SU-DHL-6 (cell line): ENCODE data around the gene PTPRN2.

ENCODE experiments used
- H2AFZ ChIP-seq: fragments of 200-600 bp; sonication (generic); 2 replicates; pipeline ENCODE4 v1.6.1; 2014; ENCODE audit warnings: low read depth, mild to moderate bottlenecking, moderate library complexity, mixed read lengths, antibody characterized with exemption, low read length; ENCODE audit not compliant: severe bottlenecking
- H3F3A ChIP-seq: fragments of 200-600 bp; shearing (Covaris generic); 2 replicates; pipeline ENCODE4 v1.6.0; 2016; ENCODE audit warnings: antibody characterized with exemption, mild to moderate bottlenecking; ENCODE audit not compliant: insufficient read depth
- H3K27ac ChIP-seq: fragments of 200-600 bp; sonication (generic); 2 replicates; pipeline ENCODE4 v1.5.1; 2016; ENCODE audit warnings: low read depth, mild to moderate bottlenecking, low read length, moderate library complexity, mixed read lengths
- H3K27me3 ChIP-seq: fragments of 200-600 bp; sonication (generic), shearing (Covaris generic); 2 replicates; pipeline ENCODE4 v1.6.0; 2014; ENCODE audit warnings: mild to moderate bottlenecking, low read length
- H3K36me3 ChIP-seq: fragments of 200-600 bp; sonication (generic); 2 replicates; pipeline ENCODE4 v1.6.1; 2014; ENCODE audit warnings: mild to moderate bottlenecking, low read length, mixed read lengths
- H3K4me2 ChIP-seq: fragments of 300-600, 200-600 bp; shearing (Covaris generic), sonication (generic); 2 replicates; pipeline ENCODE4 v1.6.0; 2014; ENCODE audit warnings: low read length, low read depth, mild to moderate bottlenecking; ENCODE audit not compliant: poor library complexity, severe bottlenecking
- H3K4me3 ChIP-seq: fragments of 200-600 bp; sonication (generic); 2 replicates; pipeline ENCODE4 v1.5.1; 2014; ENCODE audit warnings: antibody characterized with exemption, low read length, mild to moderate bottlenecking, mixed read lengths; ENCODE audit not compliant: insufficient read depth, poor library complexity, severe bottlenecking
- H3K79me2 ChIP-seq: fragments of 200-600 bp; sonication (generic); 2 replicates; pipeline ENCODE4 v1.6.1; 2014; ENCODE audit warnings: mild to moderate bottlenecking, low read length, moderate library complexity; ENCODE audit not compliant: insufficient read depth
- H3K9ac ChIP-seq: fragments of 200-600 bp; sonication (generic); 2 replicates; pipeline ENCODE4 v1.7.0; 2014; ENCODE audit warnings: mild to moderate bottlenecking, low read length
- H3K9me2 ChIP-seq: fragments of 200-600 bp; sonication (generic); replicated peaks from 2 replicates; pipeline ENCODE4 v1.6.1; 2014; ENCODE audit warnings: low read length; ENCODE audit not compliant: insufficient read depth
- H3K9me3 ChIP-seq: fragments of 200-600 bp; sonication (generic); 2 replicates; pipeline ENCODE4 v1.6.1; 2014; ENCODE audit warnings: low read length, mixed read lengths; ENCODE audit not compliant: insufficient read depth
- H4K20me1 ChIP-seq: fragments of 200-600 bp; sonication (generic); 2 replicates; pipeline ENCODE4 v1.6.1; 2014; ENCODE audit warnings: low read depth, mild to moderate bottlenecking, antibody characterized with exemption, low read length, moderate library complexity, mixed read lengths
- EZH2phosphoT487 ChIP-seq: fragments of 200-600 bp; sonication (generic), shearing (Covaris generic); conservative IDR thresholded peaks from 2 replicates; pipeline ENCODE4 v1.6.1; 2018; ENCODE audit warnings: mild to moderate bottlenecking, antibody characterized with exemption, low read length, moderate library complexity, mixed read lengths
- TF ChIP-seq, protein P1 (sequence below): fragments of 200-600 bp; sonication (generic); IDR thresholded peaks from one replicate; pipeline ENCODE4 v1.5.1; 2017; ENCODE audit warnings: antibody characterized with exemption, mild to moderate bottlenecking, low read length, moderate library complexity; ENCODE audit not compliant: insufficient read depth, poor library complexity, severe bottlenecking

Gene PTPRN2

DNA sequence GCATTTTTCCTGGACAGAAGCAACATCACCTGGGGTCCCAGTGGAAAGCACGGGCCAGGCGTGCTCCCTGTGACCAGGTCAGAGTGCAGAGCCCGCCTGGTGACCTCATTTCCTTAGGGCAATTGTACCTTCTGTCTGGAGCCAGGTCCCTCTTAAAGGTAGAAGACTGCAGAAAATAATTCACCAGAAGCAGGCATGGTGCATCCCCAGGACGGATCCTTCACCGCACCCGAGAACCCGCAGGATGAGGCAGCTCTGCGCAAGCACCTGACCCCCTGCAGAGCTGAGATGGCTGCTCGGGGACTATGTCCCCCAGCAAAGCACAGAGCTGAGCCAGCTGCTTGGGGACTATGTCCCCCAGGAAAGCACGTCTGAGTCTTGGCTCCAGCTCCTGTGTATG is 557.6 kb downstream of the PTPRN2 start:
- no peak overlapping the region for H3K4me2 ChIP-seq
- no peak for TF ChIP-seq EZH2phosphoT487
- TF ChIP-seq, protein P1, sequence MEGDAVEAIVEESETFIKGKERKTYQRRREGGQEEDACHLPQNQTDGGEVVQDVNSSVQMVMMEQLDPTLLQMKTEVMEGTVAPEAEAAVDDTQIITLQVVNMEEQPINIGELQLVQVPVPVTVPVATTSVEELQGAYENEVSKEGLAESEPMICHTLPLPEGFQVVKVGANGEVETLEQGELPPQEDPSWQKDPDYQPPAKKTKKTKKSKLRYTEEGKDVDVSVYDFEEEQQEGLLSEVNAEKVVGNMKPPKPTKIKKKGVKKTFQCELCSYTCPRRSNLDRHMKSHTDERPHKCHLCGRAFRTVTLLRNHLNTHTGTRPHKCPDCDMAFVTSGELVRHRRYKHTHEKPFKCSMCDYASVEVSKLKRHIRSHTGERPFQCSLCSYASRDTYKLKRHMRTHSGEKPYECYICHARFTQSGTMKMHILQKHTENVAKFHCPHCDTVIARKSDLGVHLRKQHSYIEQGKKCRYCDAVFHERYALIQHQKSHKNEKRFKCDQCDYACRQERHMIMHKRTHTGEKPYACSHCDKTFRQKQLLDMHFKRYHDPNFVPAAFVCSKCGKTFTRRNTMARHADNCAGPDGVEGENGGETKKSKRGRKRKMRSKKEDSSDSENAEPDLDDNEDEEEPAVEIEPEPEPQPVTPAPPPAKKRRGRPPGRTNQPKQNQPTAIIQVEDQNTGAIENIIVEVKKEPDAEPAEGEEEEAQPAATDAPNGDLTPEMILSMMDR, result no peak
- no peaks in the 10 kb centered on the region for H3K9me2 ChIP-seq

DNA sequence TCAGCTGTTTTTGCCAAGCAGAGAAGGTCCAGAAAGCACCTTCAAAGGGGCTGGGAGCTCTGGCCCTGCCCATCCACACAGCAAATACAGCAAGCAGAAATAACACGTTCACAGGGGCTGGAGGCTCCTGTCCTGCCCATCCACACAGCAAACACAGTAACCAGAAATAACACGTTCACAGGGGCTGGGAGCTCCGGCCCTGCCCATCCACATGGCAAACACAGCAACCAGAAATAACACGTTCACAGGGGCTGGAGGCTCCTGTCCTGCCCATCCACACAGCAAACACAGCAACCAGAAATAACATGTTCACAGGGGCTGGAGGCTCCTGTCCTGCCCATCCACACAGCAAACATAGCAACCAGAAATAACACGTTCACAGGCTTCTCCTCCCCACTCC is 558.1 kb downstream of the PTPRN2 start:
- H3K9me3 ChIP-seq, result no peaks in the 10 kb centered on the region
- H3K79me2 ChIP-seq, result no peaks in the 10 kb centered on the region
- H3K36me3 ChIP-seq, result no peaks in the 10 kb centered on the region
- H4K20me1 ChIP-seq, result no peaks in the 10 kb centered on the region
- H3F3A ChIP-seq, result no peaks in the 10 kb centered on the region
- H3K9me2 ChIP-seq, result no peaks in the 10 kb centered on the region
- H3K27me3 ChIP-seq, result no peaks in the 10 kb centered on the region
- no peak overlapping the region for H3K4me3 ChIP-seq
- H2AFZ ChIP-seq, result no peak overlapping the region
- H3K9ac ChIP-seq, result no peak overlapping the region
- H3K27ac ChIP-seq, result no peak overlapping the region
- no peak overlapping the region for H3K4me2 ChIP-seq
- no peak for TF ChIP-seq EZH2phosphoT487
- TF ChIP-seq, protein P1, result no peak

More for the DNA sequence above, 557.6 kb downstream of the PTPRN2 start:
- Histone ChIP-seq H2AFZ (no peak overlapping the region), H4K20me1 (no peaks in the 10 kb centered on the region), H3K36me3 (no peaks in the 10 kb centered on the region), H3F3A (no peaks in the 10 kb centered on the region), H3K9me3 (no peaks in the 10 kb centered on the region), H3K27ac (no peak overlapping the region), H3K4me3 (no peak overlapping the region), H3K79me2 (no peaks in the 10 kb centered on the region), H3K9ac (no peak overlapping the region), H3K27me3 (no peaks in the 10 kb centered on the region)

DNA sequence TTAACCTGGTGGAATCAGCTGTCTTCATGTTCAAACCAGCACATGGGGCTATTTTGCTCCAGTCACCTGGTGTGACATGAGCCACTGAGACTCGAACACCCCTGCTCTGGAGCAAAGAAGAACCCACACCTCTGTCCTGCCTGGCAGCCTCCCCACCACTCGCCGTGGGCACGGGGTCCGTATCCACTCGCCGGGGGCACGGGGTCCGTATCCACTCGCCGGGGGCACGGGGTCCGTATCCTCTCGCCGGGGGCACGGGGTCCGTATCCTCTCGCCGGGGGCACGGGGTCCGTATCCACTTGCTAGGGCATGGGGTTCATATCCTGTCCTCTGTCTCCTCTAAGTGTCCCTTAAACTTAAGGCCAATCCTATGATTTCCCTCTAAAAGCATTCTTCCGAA is 558.7 kb downstream of the PTPRN2 start:
- Histone ChIP-seq H3K4me2 (no peak overlapping the region), H3K27me3 (no peaks in the 10 kb centered on the region)

More for the DNA sequence above, 558.7 kb downstream of the PTPRN2 start:
- no peak overlapping the region for H2AFZ ChIP-seq
- H3K27ac ChIP-seq, result no peak overlapping the region
- H3K9me2 ChIP-seq, result no peaks in the 10 kb centered on the region
- H3K9ac ChIP-seq, result no peak overlapping the region
- H4K20me1 ChIP-seq, result no peaks in the 10 kb centered on the region
- no peak overlapping the region for H3K4me3 ChIP-seq
- no peaks in the 10 kb centered on the region for H3K36me3 ChIP-seq
- no peaks in the 10 kb centered on the region for H3F3A ChIP-seq
- H3K9me3 ChIP-seq, result no peaks in the 10 kb centered on the region
- no peaks in the 10 kb centered on the region for H3K79me2 ChIP-seq
- TF ChIP-seq, protein P1, result no peak
- no peak for TF ChIP-seq EZH2phosphoT487
